ENCODE data around the gene WDR55. TPM values are rescaled to one million over a fixed set of nuclear protein-coding genes. Genes with fewer than 3 reads are reported as not detected.

The WDR55 gene
- total and polyA plus RNA-seq, 2 of the 13 experiments (the other 11 are each of a cell fraction or from before 2014, with no cell fraction given): 17.7 to 18.2 TPM

GRCh38 chr5:140700177-140701144 is 35.8 kb downstream of the WDR55 start, which contains the start of gene ZMAT2 (continued):
- TF ChIP-seq SP1 (IDR thresholded peaks at IDR 0.05) (no peak), SP1 (CRISPR knock-in tag; IDR thresholded peaks at IDR 0.05) (peak; percentile 56; the same call in 1 of the 2 replicates), ZNF614 (CRISPR knock-in tag; IDR thresholded peaks at IDR 0.05; ENCODE audit: borderline replicate concordance) (peak; percentile 88), MYC (CRISPR knock-in tag; IDR thresholded peaks at IDR 0.05; ENCODE audit: borderline replicate concordance) (peak; percentile 43; the same call in 1 of the 2 replicates), KAT8 (CRISPR knock-in tag; IDR thresholded peaks at IDR 0.05) (peak; percentile 99), ZNF646 (CRISPR knock-in tag; IDR thresholded peaks at IDR 0.05) (no peak), KLF6 (CRISPR knock-in tag; IDR thresholded peaks at IDR 0.05) (peak; percentile 55; the same call in 1 of the 2 replicates), ZNF501 (CRISPR knock-in tag; IDR thresholded peaks at IDR 0.05) (peak; percentile 64; the same call in 1 of the 2 replicates), CCDC6 (CRISPR knock-in tag; IDR thresholded peaks at IDR 0.05) (no peak), CERS6 (CRISPR knock-in tag; IDR thresholded peaks at IDR 0.05) (no peak), HIVEP1 (CRISPR knock-in tag; IDR thresholded peaks at IDR 0.05) (no peak), ELF1 (CRISPR knock-in tag; IDR thresholded peaks at IDR 0.05) (peak; percentile 98), CREM (IDR thresholded peaks at IDR 0.05) (peak; percentile 86), CREM (CRISPR knock-in tag; IDR thresholded peaks at IDR 0.05) (no peak), SIX4 (CRISPR knock-in tag; IDR thresholded peaks at IDR 0.05) (no peak), ZMYM3 (CRISPR knock-in tag; IDR thresholded peaks at IDR 0.05) (no peak), ZBTB43 (CRISPR knock-in tag; conservative IDR thresholded peaks at IDR 0.05) (no peak), SNAI1 (CRISPR knock-in tag; IDR thresholded peaks at IDR 0.05; ENCODE audit: borderline replicate concordance) (no peak)

Measured in HepG2 (cell line).